ENCODE results near the gene FCHO2.
A peak's percentile ranks its signal among the peaks of the same experiment; 100 is the strongest.
"Not testable (repeated sequence)": the region's sequence is repeated elsewhere in the genome, so short reads cannot be mapped to it uniquely, and the experiment has no call there.

The FCHO2 gene

GRCh38 chr5:72955768-72956323 lies at the start of gene FCHO2:
Gene FCHO2 (plus strand): TSS chr5:72956041. CDS start chr5:72956097, 56 bp downstream.
- peak; percentile 67 for DNase-seq

GRCh38 chr5:72906806-72907205 lies 49.0 kb upstream of the FCHO2 start:
- no peak for DNase-seq

- DNase-seq, result no peak
Measured at GRCh38 chr5:72908664-72909063, 47.2 kb upstream of the FCHO2 start.

GRCh38 chr5:72917371-72917776 lies 38.5 kb upstream of the FCHO2 start:
- no peak for DNase-seq

GRCh38 chr5:72920690-72921502 lies 34.9 kb upstream of the FCHO2 start:
- DNase-seq, result no peak

- DNase-seq, result no peak
Measured at GRCh38 chr5:72921886-72922285, 34.0 kb upstream of the FCHO2 start.

GRCh38 chr5:72922422-72922821 lies 33.4 kb upstream of the FCHO2 start:
- no peak for DNase-seq

GRCh38 chr5:72925336-72926010 lies 30.4 kb upstream of the FCHO2 start:
- no peak for DNase-seq

- DNase-seq, result not testable (repeated sequence)
Measured at GRCh38 chr5:72932686-72933085, 23.2 kb upstream of the FCHO2 start.

- DNase-seq, result not testable (repeated sequence)
Measured at GRCh38 chr5:72934953-72935725, 20.7 kb upstream of the FCHO2 start.

GRCh38 chr5:72936893-72937292 lies 18.9 kb upstream of the FCHO2 start:
- no peak for DNase-seq

- no peak for DNase-seq
Measured at GRCh38 chr5:72937517-72938061, 18.3 kb upstream of the FCHO2 start.

GRCh38 chr5:72938206-72938605 lies 17.6 kb upstream of the FCHO2 start:
- DNase-seq, result no peak

GRCh38 chr5:72940082-72940481 lies 15.8 kb upstream of the FCHO2 start:
- DNase-seq, result no peak

GRCh38 chr5:72943307-72943706 lies 12.5 kb upstream of the FCHO2 start:
- no peak for DNase-seq

GRCh38 chr5:72947498-72947897 lies 8.3 kb upstream of the FCHO2 start:
- no peak for DNase-seq

GRCh38 chr5:72949481-72949880 lies 6.4 kb upstream of the FCHO2 start:
- DNase-seq, result no peak

- DNase-seq, result no peak
Measured at GRCh38 chr5:72951671-72952468, 4.0 kb upstream of the FCHO2 start.

- no peak for DNase-seq
Measured at GRCh38 chr5:72954389-72954788, 1.5 kb upstream of the FCHO2 start.

GRCh38 chr5:72955143-72955767 lies 586 bp upstream of the FCHO2 start:
- DNase-seq, result no peak

- DNase-seq, result peak; percentile 0
Measured at GRCh38 chr5:72956324-72957140, 691 bp downstream of the FCHO2 start.

Measured in NCI-H1417 treated with DMSO at 0.1 percent for 48 hours (cell line).